ENCODE data around the gene ARHGEF7. TPM values are rescaled to one million over a fixed set of nuclear protein-coding genes. Genes with fewer than 3 reads are reported as not detected.

The ARHGEF7 gene
- total RNA-seq, 2 experiments from 2014 or later: 39.5 to 51.3 TPM

GRCh38 chr13:111093634-111094033, 21.5 kb upstream of the ARHGEF7 start:
- no peak overlapping the region for H3K4me3 ChIP-seq (ENCODE audit: low read depth, low read length, poor library complexity, severe bottlenecking)
- intact Hi-C loops (cut with micrococcal nuclease; ENCODE audit: unreplicated experiment): no loop called here
- H3K36me3 ChIP-seq (ENCODE audit: insufficient read depth, low read length): no peaks in the 10 kb centered on the region
- H3K9me3 ChIP-seq (ENCODE audit: low read length): no peaks in the 10 kb centered on the region
- H3K27ac ChIP-seq (ENCODE audit: low read depth, low read length, poor library complexity, severe bottlenecking): no peak overlapping the region
- no peak for DNase-seq (ENCODE audit: low spot score)
- no peaks in the 10 kb centered on the region for H3K79me2 ChIP-seq (ENCODE audit: insufficient read depth, low read depth, low read length)
- no peaks in the 10 kb centered on the region for H3K4me1 ChIP-seq (ENCODE audit: insufficient read depth, low read length, poor library complexity, severe bottlenecking)
- H2AFZ ChIP-seq (ENCODE audit: low read length): no peak overlapping the region
- no TSS peak for BruUV-seq (replicated peaks)
- CTCF ChIA-PET (ENCODE audit: unreplicated experiment): no interaction called here
- no peaks in the 10 kb centered on the region for H3K9me2 ChIP-seq (ENCODE audit: insufficient read depth, low read length)
- POLR2A ChIA-PET: no interaction called here
- TF ChIP-seq CTCF (conservative IDR thresholded peaks at IDR 0.05; ENCODE audit: low read length) (no peak), EZH2phosphoT487 (IDR thresholded peaks at IDR 0.05; ENCODE audit: borderline replicate concordance, low read depth, low read length) (no peak)
- no peaks in the 10 kb centered on the region for H4K20me1 ChIP-seq (ENCODE audit: insufficient read depth, low read length)
- no peak overlapping the region for H3K4me2 ChIP-seq (ENCODE audit: low read length)

- ChIA-PET CTCF (ENCODE audit: unreplicated experiment) (no interaction called here), POLR2A (interaction anchor here (0.8 kb wide), 1 partner anchor 32 kb away, joined by 4 read pairs; no protein-coding TSS in a partner anchor)
- Histone ChIP-seq H3K36me3 (ENCODE audit: insufficient read depth, low read length) (no peaks in the 10 kb centered on the region), H3K79me2 (ENCODE audit: insufficient read depth, low read depth, low read length) (no peaks in the 10 kb centered on the region), H3K4me3 (ENCODE audit: low read depth, low read length, poor library complexity, severe bottlenecking) (no peak overlapping the region), H2AFZ (ENCODE audit: low read length) (no peak overlapping the region), H3K9me3 (ENCODE audit: low read length) (no peaks in the 10 kb centered on the region), H3K4me2 (ENCODE audit: low read length) (no peak overlapping the region), H4K20me1 (ENCODE audit: insufficient read depth, low read length) (no peaks in the 10 kb centered on the region), H3K9me2 (ENCODE audit: insufficient read depth, low read length) (no peaks in the 10 kb centered on the region), H3K27ac (ENCODE audit: low read depth, low read length, poor library complexity, severe bottlenecking) (no peak overlapping the region), H3K4me1 (ENCODE audit: insufficient read depth, low read length, poor library complexity, severe bottlenecking) (no peaks in the 10 kb centered on the region)
- DNase-seq (ENCODE audit: low spot score): no peak
- intact Hi-C loops (cut with micrococcal nuclease; ENCODE audit: unreplicated experiment): no loop called here
- no peak for TF ChIP-seq CTCF (conservative IDR thresholded peaks at IDR 0.05; ENCODE audit: low read length)
- no peak for TF ChIP-seq EZH2phosphoT487 (IDR thresholded peaks at IDR 0.05; ENCODE audit: borderline replicate concordance, low read depth, low read length)
- BruUV-seq (replicated peaks): no TSS peak
These were observed 19.9 kb upstream of the ARHGEF7 start for GRCh38 chr13:111095031-111095840.

- ChIA-PET POLR2A (no interaction called here), CTCF (ENCODE audit: unreplicated experiment) (no interaction called here)
- intact Hi-C loops (cut with micrococcal nuclease; ENCODE audit: unreplicated experiment): no loop called here
- no peaks in the 10 kb centered on the region for H3K9me2 ChIP-seq (ENCODE audit: insufficient read depth, low read length)
- no peak overlapping the region for H3K4me2 ChIP-seq (ENCODE audit: low read length)
- no peak overlapping the region for H2AFZ ChIP-seq (ENCODE audit: low read length)
- no peak overlapping the region for H3K4me3 ChIP-seq (ENCODE audit: low read depth, low read length, poor library complexity, severe bottlenecking)
- H4K20me1 ChIP-seq (ENCODE audit: insufficient read depth, low read length): no peaks in the 10 kb centered on the region
- DNase-seq (ENCODE audit: low spot score): no peak
- no peaks in the 10 kb centered on the region for H3K4me1 ChIP-seq (ENCODE audit: insufficient read depth, low read length, poor library complexity, severe bottlenecking)
- no peak overlapping the region for H3K27ac ChIP-seq (ENCODE audit: low read depth, low read length, poor library complexity, severe bottlenecking)
- no peaks in the 10 kb centered on the region for H3K36me3 ChIP-seq (ENCODE audit: insufficient read depth, low read length)
- H3K79me2 ChIP-seq (ENCODE audit: insufficient read depth, low read depth, low read length): no peaks in the 10 kb centered on the region
- no peak for TF ChIP-seq EZH2phosphoT487 (IDR thresholded peaks at IDR 0.05; ENCODE audit: borderline replicate concordance, low read depth, low read length)
- TF ChIP-seq CTCF (conservative IDR thresholded peaks at IDR 0.05; ENCODE audit: low read length): no peak
- H3K9me3 ChIP-seq (ENCODE audit: low read length): no peaks in the 10 kb centered on the region
- BruUV-seq (replicated peaks): no TSS peak
These were observed 19.1 kb upstream of the ARHGEF7 start for GRCh38 chr13:111095911-111096501.
